HL-60 (cell line): ENCODE results near the gene TIGD4.

Experiments used
- DNase-seq, 2 experiments: peaks; one replicate each; pipeline ENCODE4 v3.0.0-alpha.2; 2010 to 2020; ENCODE audit warnings: low read depth in 1 of 2, low spot score in 1 of 2
- H3K27ac ChIP-seq: fragments of 250-450 bp; sonication (Bioruptor Pico); replicated peaks from 2 replicates; pipeline ENCODE4 v1.5.1; 2020; ENCODE audit warnings: mild to moderate bottlenecking, moderate library complexity
- H3K27me3 ChIP-seq: fragments of 250-450 bp; sonication (Bioruptor Pico); 2 replicates; pipeline ENCODE4 v1.5.1; 2021; ENCODE audit warnings: mild to moderate bottlenecking, moderate library complexity; ENCODE audit not compliant: insufficient read depth, poor library complexity, severe bottlenecking
- H3K4me3 ChIP-seq: replicated peaks from 2 replicates; pipeline ENCODE4 v1.5.1; 2011; ENCODE audit warnings: mild to moderate bottlenecking, control low read depth, low read length; ENCODE audit not compliant: insufficient read depth
- CTCF ChIP-seq: IDR thresholded peaks from one replicate; pipeline ENCODE4 v1.5.1; 2011; ENCODE audit warnings: low read length, control low read depth, inconsistent platforms; ENCODE audit not compliant: insufficient read depth
- GABPA ChIP-seq: IDR thresholded peaks from 2 replicates; pipeline ENCODE4 v1.6.1; 2012; ENCODE audit warnings: low read depth
- POLR2AphosphoS5 ChIP-seq: IDR thresholded peaks from 2 replicates; pipeline ENCODE4 v1.6.1; 2012; ENCODE audit warnings: low read depth
- REST ChIP-seq: IDR thresholded peaks from 2 replicates; pipeline ENCODE4 v1.6.1; 2012; ENCODE audit warnings: low read depth; ENCODE audit not compliant: insufficient replicate concordance
- SPI1 ChIP-seq: IDR thresholded peaks from 2 replicates; pipeline ENCODE4 v1.6.1; 2012; ENCODE audit warnings: low read depth, mild to moderate bottlenecking, borderline replicate concordance

Gene TIGD4

DNA sequence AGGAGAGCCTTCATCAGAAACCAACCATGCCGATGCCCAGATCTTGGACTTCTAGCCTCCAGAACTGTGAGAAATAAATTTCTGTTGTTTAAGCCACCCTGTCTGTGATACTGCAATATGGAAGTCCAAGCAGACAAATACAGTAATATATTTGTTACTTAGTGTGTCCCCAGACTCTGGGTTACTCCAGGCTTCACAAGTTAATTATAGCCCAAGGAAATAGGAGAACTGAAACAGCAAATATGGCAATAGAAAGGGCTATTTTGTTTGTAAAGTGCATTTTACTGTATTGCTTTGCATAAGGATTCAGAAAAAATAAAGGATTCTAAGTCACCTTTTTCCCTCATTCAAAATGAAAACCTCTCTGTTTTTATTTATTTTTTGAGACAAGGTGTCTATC lies 15.7 kb downstream of the TIGD4 start:
- no peak for DNase-seq
- Histone ChIP-seq H3K27me3 (no peaks in the 10 kb centered on the region), H3K27ac (no peak overlapping the region), H3K4me3 (no peak overlapping the region)
- TF ChIP-seq POLR2AphosphoS5 (no peak), SPI1 (no peak), REST (no peak), CTCF (no peak), GABPA (no peak)

- DNase-seq = no peak
- TF ChIP-seq CTCF = no peak
- TF ChIP-seq REST = no peak
- no peak for TF ChIP-seq SPI1
- no peak for TF ChIP-seq GABPA
- TF ChIP-seq POLR2AphosphoS5 = no peak
- Histone ChIP-seq H3K27me3 (no peaks in the 10 kb centered on the region), H3K27ac (no peak overlapping the region), H3K4me3 (no peak overlapping the region)
These were observed 30.9 kb downstream of the TIGD4 start for GRCh38 chr4:152748619-152749018.

DNA sequence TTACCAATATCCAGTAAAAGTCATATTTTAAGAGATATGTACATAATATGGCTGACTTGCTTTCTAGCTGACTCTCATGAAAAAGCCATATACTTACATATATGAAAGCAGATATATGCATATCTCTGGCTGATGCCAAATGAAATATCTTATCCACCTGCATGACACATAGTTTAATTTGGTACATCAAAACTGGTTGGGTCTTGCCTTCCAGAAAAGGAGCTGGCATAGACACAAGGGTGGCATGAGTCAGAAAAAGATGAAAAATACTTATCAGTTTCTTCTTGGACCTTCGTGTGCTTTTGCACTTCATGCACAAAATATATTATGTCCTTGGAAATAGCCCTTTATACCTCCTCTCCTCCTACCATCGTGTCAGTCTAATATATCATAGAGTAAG lies 32.1 kb downstream of the TIGD4 start:
- Histone ChIP-seq H3K4me3 (no peak overlapping the region), H3K27ac (no peak overlapping the region), H3K27me3 (no peaks in the 10 kb centered on the region)
- DNase-seq = no peak
- TF ChIP-seq REST = no peak
- TF ChIP-seq GABPA = no peak
- no peak for TF ChIP-seq POLR2AphosphoS5
- no peak for TF ChIP-seq SPI1
- TF ChIP-seq CTCF = no peak
